ENCODE measurements around the gene OR1I1.

The OR1I1 gene

GRCh38 chr19:15047680-15048079, 34.3 kb upstream of the OR1I1 start:
- no peak for TF ChIP-seq CTCF (IDR thresholded peaks at IDR 0.05)

GRCh38 chr19:15048128-15048527, 33.9 kb upstream of the OR1I1 start:
- TF ChIP-seq CTCF (IDR thresholded peaks at IDR 0.05), result no peak

GRCh38 chr19:15048885-15049541, 33.0 kb upstream of the OR1I1 start, which contains the start of gene CASP14:
CASP14 (plus strand) TSS chr19:15049480; CDS start chr19:15052252, 2,772 bp downstream.
- no peak for TF ChIP-seq CTCF (IDR thresholded peaks at IDR 0.05)

- no peak for TF ChIP-seq CTCF (IDR thresholded peaks at IDR 0.05)
Measured at GRCh38 chr19:15050639-15051038, 31.4 kb upstream of the OR1I1 start.

GRCh38 chr19:15062036-15062435, 20.0 kb upstream of the OR1I1 start:
- no peak for TF ChIP-seq CTCF (IDR thresholded peaks at IDR 0.05)

GRCh38 chr19:15072930-15073647, 8.9 kb upstream of the OR1I1 start:
- TF ChIP-seq CTCF (IDR thresholded peaks at IDR 0.05), result 0 out of 2 replicates have a peak, but pooled peaks have one; percentile 10

- no peak for TF ChIP-seq CTCF (IDR thresholded peaks at IDR 0.05)
Measured at GRCh38 chr19:15074371-15074770, 7.6 kb upstream of the OR1I1 start.

Data from LNCAP (cell line).